Measurements from ENCODE around the gene ENTREP1. TPM values are rescaled to one million over a fixed set of nuclear protein-coding genes. Genes with fewer than 3 reads are reported as not detected.

The ENTREP1 gene
- total and polyA plus RNA-seq, 2 experiments from 2014 or later: 5.7 to 10.0 TPM

- TF ChIP-seq CREB1 (CRISPR knock-in tag; IDR thresholded peaks at IDR 0.05; ENCODE audit: low read depth) (no peak), EZH2phosphoT487 (IDR thresholded peaks at IDR 0.05; ENCODE audit: unreplicated experiment) (no peak), STAT1 (IDR thresholded peaks at IDR 0.05; ENCODE audit: unreplicated experiment) (no peak), ZNF114 (CRISPR knock-in tag; IDR thresholded peaks at IDR 0.05) (no peak), NANOG (IDR thresholded peaks at IDR 0.05; ENCODE audit: borderline replicate concordance) (no peak), EZH2 (IDR thresholded peaks at IDR 0.05; ENCODE audit: low read depth, unreplicated experiment) (no peak), POLR2AphosphoS5 (IDR thresholded peaks at IDR 0.05; ENCODE audit: low read depth) (no peak)
- TF ChIP-seq, protein P1, sequence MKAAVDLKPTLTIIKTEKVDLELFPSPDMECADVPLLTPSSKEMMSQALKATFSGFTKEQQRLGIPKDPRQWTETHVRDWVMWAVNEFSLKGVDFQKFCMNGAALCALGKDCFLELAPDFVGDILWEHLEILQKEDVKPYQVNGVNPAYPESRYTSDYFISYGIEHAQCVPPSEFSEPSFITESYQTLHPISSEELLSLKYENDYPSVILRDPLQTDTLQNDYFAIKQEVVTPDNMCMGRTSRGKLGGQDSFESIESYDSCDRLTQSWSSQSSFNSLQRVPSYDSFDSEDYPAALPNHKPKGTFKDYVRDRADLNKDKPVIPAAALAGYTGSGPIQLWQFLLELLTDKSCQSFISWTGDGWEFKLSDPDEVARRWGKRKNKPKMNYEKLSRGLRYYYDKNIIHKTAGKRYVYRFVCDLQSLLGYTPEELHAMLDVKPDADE (IDR thresholded peaks at IDR 0.05): no peak
Observed at GRCh38 chr9:69357821-69358220, 32.8 kb downstream of the ENTREP1 start (continued).

- H3K27me3 ChIP-seq (ENCODE audit: insufficient read depth): no peaks in the 10 kb centered on the region
- Mint-ChIP-seq H3K27ac (no peak overlapping the region), H3K36me3 (ENCODE audit: low read depth) (no peaks in the 10 kb centered on the region), H3K4me1 (peaks cover 5% of the 10 kb centered on the region; the same call in 1 of the 3 replicates), H3K9me3 (no peaks in the 10 kb centered on the region), H3K27me3 (ENCODE audit: insufficient read depth, low read depth, poor library complexity) (no peaks in the 10 kb centered on the region), H3K4me3 (no peak overlapping the region)
- no peaks in the 10 kb centered on the region for H3K4me1 ChIP-seq (ENCODE audit: insufficient read depth)
- no peaks in the 10 kb centered on the region for H4K20me1 ChIP-seq (replicated peaks; ENCODE audit: insufficient read depth)
- no peaks in the 10 kb centered on the region for H3K79me2 ChIP-seq (replicated peaks; ENCODE audit: insufficient read depth)
- DNase-seq (ENCODE audit: low spot score): no peak
- no peaks in the 10 kb centered on the region for H3K9me2 ChIP-seq (ENCODE audit: insufficient read depth)
- ATAC-seq: no peak
- H3K4me2 ChIP-seq: no peak overlapping the region
- H3K36me3 ChIP-seq (ENCODE audit: insufficient read depth): no peaks in the 10 kb centered on the region
- H3K4me3 ChIP-seq: no peak overlapping the region
- H2AFZ ChIP-seq: no peak overlapping the region
- no peak overlapping the region for H3K27ac ChIP-seq (ENCODE audit: low read depth)
- H3F3A ChIP-seq (replicated peaks; ENCODE audit: low read depth): no peaks in the 10 kb centered on the region
- TF ChIP-seq, protein P2, sequence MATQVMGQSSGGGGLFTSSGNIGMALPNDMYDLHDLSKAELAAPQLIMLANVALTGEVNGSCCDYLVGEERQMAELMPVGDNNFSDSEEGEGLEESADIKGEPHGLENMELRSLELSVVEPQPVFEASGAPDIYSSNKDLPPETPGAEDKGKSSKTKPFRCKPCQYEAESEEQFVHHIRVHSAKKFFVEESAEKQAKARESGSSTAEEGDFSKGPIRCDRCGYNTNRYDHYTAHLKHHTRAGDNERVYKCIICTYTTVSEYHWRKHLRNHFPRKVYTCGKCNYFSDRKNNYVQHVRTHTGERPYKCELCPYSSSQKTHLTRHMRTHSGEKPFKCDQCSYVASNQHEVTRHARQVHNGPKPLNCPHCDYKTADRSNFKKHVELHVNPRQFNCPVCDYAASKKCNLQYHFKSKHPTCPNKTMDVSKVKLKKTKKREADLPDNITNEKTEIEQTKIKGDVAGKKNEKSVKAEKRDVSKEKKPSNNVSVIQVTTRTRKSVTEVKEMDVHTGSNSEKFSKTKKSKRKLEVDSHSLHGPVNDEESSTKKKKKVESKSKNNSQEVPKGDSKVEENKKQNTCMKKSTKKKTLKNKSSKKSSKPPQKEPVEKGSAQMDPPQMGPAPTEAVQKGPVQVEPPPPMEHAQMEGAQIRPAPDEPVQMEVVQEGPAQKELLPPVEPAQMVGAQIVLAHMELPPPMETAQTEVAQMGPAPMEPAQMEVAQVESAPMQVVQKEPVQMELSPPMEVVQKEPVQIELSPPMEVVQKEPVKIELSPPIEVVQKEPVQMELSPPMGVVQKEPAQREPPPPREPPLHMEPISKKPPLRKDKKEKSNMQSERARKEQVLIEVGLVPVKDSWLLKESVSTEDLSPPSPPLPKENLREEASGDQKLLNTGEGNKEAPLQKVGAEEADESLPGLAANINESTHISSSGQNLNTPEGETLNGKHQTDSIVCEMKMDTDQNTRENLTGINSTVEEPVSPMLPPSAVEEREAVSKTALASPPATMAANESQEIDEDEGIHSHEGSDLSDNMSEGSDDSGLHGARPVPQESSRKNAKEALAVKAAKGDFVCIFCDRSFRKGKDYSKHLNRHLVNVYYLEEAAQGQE (IDR thresholded peaks at IDR 0.05; ENCODE audit: unreplicated experiment): no peak
- TF ChIP-seq NANOG (IDR thresholded peaks at IDR 0.05; ENCODE audit: borderline replicate concordance): no peak
- TF ChIP-seq ZNF331 (CRISPR knock-in tag; IDR thresholded peaks at IDR 0.05; ENCODE audit: low read depth): no peak
- TF ChIP-seq, protein P3, sequence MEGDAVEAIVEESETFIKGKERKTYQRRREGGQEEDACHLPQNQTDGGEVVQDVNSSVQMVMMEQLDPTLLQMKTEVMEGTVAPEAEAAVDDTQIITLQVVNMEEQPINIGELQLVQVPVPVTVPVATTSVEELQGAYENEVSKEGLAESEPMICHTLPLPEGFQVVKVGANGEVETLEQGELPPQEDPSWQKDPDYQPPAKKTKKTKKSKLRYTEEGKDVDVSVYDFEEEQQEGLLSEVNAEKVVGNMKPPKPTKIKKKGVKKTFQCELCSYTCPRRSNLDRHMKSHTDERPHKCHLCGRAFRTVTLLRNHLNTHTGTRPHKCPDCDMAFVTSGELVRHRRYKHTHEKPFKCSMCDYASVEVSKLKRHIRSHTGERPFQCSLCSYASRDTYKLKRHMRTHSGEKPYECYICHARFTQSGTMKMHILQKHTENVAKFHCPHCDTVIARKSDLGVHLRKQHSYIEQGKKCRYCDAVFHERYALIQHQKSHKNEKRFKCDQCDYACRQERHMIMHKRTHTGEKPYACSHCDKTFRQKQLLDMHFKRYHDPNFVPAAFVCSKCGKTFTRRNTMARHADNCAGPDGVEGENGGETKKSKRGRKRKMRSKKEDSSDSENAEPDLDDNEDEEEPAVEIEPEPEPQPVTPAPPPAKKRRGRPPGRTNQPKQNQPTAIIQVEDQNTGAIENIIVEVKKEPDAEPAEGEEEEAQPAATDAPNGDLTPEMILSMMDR (conservative IDR thresholded peaks at IDR 0.05; ENCODE audit: low read depth in 2 of 2): no peak
- TF ChIP-seq, protein P1 (IDR thresholded peaks at IDR 0.05): no peak
- no peak for TF ChIP-seq EZH2phosphoT487 (IDR thresholded peaks at IDR 0.05; ENCODE audit: unreplicated experiment)
- TF ChIP-seq POLR2AphosphoS5 (IDR thresholded peaks at IDR 0.05; ENCODE audit: low read depth): no peak
- TF ChIP-seq EZH2 (IDR thresholded peaks at IDR 0.05; ENCODE audit: low read depth, unreplicated experiment): no peak
Observed at GRCh38 chr9:69363191-69363590, 38.2 kb downstream of the ENTREP1 start.

All from GM23338 (cell line).